Nephron progenitor cell (in vitro differentiated cells): ENCODE results near the gene GRID2.

ENCODE experiments used
- DNase-seq: peaks from one replicate; pipeline ENCODE4 v3.0.0; 2021
- H3K27ac Mint-ChIP-seq: 2 replicates; pipeline ENCODE4 v1.8.0; 2021; ENCODE audit warnings: mild to moderate bottlenecking, moderate library complexity, mixed read lengths
- H3K27me3 Mint-ChIP-seq: 2 replicates; pipeline ENCODE4 v1.8.0; 2021; ENCODE audit warnings: mild to moderate bottlenecking, low read depth, mixed read lengths; ENCODE audit not compliant: poor library complexity
- H3K36me3 Mint-ChIP-seq: 2 replicates; pipeline ENCODE4 v1.8.0; 2021; ENCODE audit warnings: low read depth, mixed read lengths
- H3K4me1 Mint-ChIP-seq: 2 replicates; pipeline ENCODE4 v1.8.0; 2021; ENCODE audit warnings: mixed read lengths
- H3K4me3 Mint-ChIP-seq: 2 replicates; pipeline ENCODE4 v1.8.0; 2021; ENCODE audit warnings: mild to moderate bottlenecking, moderate library complexity, mixed read lengths
- H3K9me3 Mint-ChIP-seq: 2 replicates; pipeline ENCODE4 v1.8.0; 2021; ENCODE audit warnings: mild to moderate bottlenecking, moderate library complexity, mixed read lengths
- TF ChIP-seq, protein P1 (sequence below): fragments of 200-600 bp; sonication (generic); IDR thresholded peaks from 2 replicates; pipeline ENCODE4 v1.5.0; 2021; ENCODE audit warnings: antibody characterized with exemption

The GRID2 gene

DNA sequence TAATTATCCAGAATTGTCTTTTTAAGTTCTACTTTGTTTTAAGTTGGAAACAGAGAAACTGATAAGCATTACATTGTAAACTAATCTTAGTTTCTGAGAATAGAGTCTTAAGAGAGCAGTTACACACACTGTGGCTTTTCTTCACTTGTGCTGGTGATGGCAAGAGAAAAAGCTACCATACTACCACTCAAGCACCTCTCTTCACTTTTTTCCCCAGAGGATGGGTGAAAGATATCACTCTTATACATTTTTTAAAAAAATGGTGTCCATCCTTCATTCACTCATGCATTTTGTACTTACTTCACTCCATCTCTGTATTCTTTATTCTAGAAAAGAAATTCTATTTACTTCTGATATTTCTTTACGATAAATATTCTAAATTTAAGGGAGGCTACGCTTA is 42.5 kb upstream of the GRID2 start:
- no peak for DNase-seq
- Mint-ChIP-seq H3K4me1 (no peaks in the 10 kb centered on the region), H3K27ac (no peak overlapping the region), H3K27me3 (no peaks in the 10 kb centered on the region), H3K4me3 (no peak overlapping the region), H3K36me3 (no peaks in the 10 kb centered on the region), H3K9me3 (peaks cover 4% of the 10 kb centered on the region)
- TF ChIP-seq, protein P1, sequence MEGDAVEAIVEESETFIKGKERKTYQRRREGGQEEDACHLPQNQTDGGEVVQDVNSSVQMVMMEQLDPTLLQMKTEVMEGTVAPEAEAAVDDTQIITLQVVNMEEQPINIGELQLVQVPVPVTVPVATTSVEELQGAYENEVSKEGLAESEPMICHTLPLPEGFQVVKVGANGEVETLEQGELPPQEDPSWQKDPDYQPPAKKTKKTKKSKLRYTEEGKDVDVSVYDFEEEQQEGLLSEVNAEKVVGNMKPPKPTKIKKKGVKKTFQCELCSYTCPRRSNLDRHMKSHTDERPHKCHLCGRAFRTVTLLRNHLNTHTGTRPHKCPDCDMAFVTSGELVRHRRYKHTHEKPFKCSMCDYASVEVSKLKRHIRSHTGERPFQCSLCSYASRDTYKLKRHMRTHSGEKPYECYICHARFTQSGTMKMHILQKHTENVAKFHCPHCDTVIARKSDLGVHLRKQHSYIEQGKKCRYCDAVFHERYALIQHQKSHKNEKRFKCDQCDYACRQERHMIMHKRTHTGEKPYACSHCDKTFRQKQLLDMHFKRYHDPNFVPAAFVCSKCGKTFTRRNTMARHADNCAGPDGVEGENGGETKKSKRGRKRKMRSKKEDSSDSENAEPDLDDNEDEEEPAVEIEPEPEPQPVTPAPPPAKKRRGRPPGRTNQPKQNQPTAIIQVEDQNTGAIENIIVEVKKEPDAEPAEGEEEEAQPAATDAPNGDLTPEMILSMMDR: no peak

DNA sequence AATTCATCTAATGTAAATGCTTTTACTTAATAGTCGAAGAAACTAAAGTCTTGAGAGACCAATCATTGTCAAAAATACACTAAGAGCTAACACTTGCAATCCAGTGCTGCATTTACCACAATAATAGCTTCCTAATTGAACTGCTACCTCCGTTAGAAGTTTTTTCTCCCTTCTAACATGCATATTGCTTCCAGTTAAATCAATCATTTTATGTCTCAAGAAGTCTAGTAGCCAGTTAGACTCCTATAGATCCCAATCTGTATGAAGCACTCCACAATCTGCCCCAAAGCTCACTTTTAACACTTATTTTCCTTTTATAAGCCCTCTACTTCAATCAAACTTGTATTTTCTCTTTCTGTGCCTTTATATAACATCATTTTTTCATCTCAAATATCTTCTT is 41.4 kb upstream of the GRID2 start:
- Mint-ChIP-seq H3K4me3 (no peak overlapping the region), H3K27ac (no peak overlapping the region), H3K27me3 (no peaks in the 10 kb centered on the region), H3K36me3 (no peaks in the 10 kb centered on the region), H3K4me1 (no peaks in the 10 kb centered on the region), H3K9me3 (peaks cover under 1% of the 10 kb centered on the region)
- no peak for DNase-seq
- TF ChIP-seq, protein P1: no peak

DNA sequence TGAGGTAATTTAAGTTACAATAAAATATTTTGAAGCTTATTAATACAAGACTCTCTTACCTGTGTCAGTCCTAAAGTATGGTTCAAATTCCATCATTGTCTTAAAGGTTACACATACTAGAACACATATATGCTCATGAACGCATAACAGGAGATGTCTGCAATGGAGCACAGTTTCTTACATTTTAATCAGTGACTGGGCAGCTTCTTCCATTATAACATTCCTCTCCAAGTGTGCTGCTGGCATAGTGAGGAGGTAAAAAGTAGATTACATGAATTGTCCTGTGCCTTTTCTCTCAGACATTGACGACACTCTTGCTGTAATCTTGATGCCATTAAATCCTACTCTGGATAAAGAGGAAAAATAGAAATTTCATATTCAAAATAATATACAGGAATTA is 40.8 kb upstream of the GRID2 start:
- Mint-ChIP-seq H3K36me3 (no peaks in the 10 kb centered on the region), H3K4me1 (no peaks in the 10 kb centered on the region), H3K27ac (no peak overlapping the region), H3K4me3 (no peak overlapping the region), H3K9me3 (no peaks in the 10 kb centered on the region), H3K27me3 (no peaks in the 10 kb centered on the region)
- DNase-seq: no peak
- TF ChIP-seq, protein P1: no peak

DNA sequence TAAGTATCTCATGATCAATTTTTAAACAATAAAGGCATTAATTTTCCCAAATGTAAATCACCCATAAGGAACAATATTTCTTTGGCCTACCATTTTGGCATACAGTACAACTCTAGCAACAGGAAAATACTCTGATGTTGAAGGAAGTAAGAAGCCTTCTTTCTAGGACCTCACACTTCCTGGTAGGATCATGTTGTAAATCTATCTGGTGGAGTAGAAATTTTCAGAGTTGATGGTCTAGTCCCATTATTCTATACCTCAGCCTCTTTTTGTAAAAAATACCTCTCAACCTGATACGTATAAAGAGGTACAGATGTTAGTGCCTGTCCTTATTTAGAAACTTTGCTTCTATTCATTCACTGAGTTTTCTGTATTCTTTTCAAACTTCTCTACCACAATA is 40.2 kb upstream of the GRID2 start:
- no peaks in the 10 kb centered on the region for H3K9me3 Mint-ChIP-seq
- no peaks in the 10 kb centered on the region for H3K4me1 Mint-ChIP-seq

DNA sequence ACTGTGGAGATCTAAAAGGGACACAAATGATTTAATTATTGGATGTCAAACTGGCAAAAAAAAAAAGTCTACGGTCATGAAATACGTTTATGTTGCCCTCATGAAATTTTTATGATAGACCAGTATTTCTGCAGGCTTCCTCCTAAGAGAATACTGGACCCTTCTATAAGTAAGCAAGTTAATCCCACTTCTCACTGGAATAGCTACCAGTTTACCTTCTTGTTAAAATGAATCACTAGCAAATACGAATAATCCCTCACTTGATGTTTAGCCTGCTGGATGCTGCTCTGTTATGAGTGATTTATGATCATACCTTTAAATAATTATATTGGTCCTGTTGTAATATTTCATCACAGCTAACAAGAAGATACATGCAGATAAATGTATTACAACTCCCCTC is 39.6 kb upstream of the GRID2 start:
- no peaks in the 10 kb centered on the region for H3K9me3 Mint-ChIP-seq
- H3K36me3 Mint-ChIP-seq: no peaks in the 10 kb centered on the region
- no peak for DNase-seq
- H3K27ac Mint-ChIP-seq: no peak overlapping the region
- H3K4me3 Mint-ChIP-seq: no peak overlapping the region
- TF ChIP-seq, protein P1: no peak
- H3K4me1 Mint-ChIP-seq: no peaks in the 10 kb centered on the region
- H3K27me3 Mint-ChIP-seq: no peaks in the 10 kb centered on the region

More for the DNA sequence above, 40.2 kb upstream of the GRID2 start:
- H3K4me3 Mint-ChIP-seq: no peak overlapping the region
- DNase-seq: no peak
- no peaks in the 10 kb centered on the region for H3K27me3 Mint-ChIP-seq
- no peak overlapping the region for H3K27ac Mint-ChIP-seq
- TF ChIP-seq, protein P1: no peak
- H3K36me3 Mint-ChIP-seq: no peaks in the 10 kb centered on the region

DNA sequence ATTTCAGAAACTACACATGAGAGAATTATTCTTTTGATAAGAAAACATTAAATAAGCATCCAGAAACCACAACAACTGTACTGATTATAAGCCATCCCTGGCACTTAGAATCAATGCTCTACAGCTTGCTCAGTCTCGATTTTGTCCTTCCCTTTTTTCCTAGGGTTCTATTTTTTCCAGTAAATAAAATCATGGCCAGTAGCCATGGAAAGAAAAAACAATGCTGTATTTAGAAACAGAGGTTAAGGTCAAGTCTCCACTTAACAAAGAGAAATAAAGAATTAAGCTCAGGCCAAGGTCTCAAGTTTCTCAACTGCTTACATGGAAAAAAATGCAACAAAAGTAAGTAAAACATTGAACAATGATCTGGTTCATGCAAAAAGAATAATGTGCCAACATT is 38.7 kb upstream of the GRID2 start:
- H3K9me3 Mint-ChIP-seq: no peaks in the 10 kb centered on the region
- no peak for DNase-seq

More for the DNA sequence above, 38.7 kb upstream of the GRID2 start:
- Mint-ChIP-seq H3K27ac (no peak overlapping the region), H3K36me3 (no peaks in the 10 kb centered on the region), H3K27me3 (no peaks in the 10 kb centered on the region), H3K4me1 (no peaks in the 10 kb centered on the region), H3K4me3 (no peak overlapping the region)
- TF ChIP-seq, protein P1: no peak
